Measurements from ENCODE around the gene PPARD. TPM values are rescaled to one million over a fixed set of nuclear protein-coding genes. Genes with fewer than 3 reads are reported as not detected.

Gene PPARD
- total and polyA plus RNA-seq, 2 of the 13 experiments (the other 11 are each of a cell fraction or from before 2014, with no cell fraction given): 6.1 to 13.3 TPM

DNA sequence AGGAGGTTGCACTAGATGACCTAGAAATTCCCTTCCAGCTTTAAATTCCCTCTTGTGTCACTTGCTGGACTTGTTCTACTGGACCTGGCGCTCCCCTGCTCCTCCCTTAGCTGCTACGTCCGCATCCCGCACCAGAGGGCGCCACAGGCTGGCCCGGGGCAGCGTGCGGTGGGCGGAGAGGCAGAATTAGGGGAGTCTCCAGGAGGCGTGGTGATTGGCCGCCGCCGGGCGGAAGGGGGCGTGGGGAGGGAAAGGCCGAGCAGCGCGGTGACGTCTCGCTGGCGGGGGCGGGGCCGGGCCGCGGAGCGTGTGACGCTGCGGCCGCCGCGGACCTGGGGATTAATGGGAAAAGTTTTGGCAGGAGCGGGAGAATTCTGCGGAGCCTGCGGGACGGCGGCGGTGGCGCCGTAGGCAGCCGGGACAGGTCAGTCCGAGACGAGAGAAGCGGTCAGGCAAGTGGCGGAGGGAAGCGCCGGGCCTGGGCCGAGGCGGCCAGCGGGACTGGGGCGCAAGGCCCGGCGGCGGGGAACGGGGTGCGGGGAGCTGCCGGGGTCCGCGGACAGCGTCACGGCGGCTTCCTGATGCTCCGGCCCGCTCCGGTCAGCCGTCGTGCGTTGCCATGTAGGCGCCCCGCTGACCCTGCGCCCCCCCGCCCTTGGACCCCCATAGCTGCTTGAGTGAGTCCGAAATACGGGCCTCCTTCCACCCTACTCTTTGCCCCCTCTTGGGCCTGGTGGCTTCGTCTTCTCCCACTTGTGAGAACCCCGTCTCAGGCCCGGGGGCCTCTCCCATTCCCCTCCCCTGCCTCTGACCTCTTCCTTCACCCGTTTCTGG lies at the start of gene PPARD (continued):
- TF ChIP-seq, protein P1, sequence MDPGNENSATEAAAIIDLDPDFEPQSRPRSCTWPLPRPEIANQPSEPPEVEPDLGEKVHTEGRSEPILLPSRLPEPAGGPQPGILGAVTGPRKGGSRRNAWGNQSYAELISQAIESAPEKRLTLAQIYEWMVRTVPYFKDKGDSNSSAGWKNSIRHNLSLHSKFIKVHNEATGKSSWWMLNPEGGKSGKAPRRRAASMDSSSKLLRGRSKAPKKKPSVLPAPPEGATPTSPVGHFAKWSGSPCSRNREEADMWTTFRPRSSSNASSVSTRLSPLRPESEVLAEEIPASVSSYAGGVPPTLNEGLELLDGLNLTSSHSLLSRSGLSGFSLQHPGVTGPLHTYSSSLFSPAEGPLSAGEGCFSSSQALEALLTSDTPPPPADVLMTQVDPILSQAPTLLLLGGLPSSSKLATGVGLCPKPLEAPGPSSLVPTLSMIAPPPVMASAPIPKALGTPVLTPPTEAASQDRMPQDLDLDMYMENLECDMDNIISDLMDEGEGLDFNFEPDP (CRISPR knock-in tag; conservative IDR thresholded peaks at IDR 0.05): no peak
- TF ChIP-seq, protein P2, sequence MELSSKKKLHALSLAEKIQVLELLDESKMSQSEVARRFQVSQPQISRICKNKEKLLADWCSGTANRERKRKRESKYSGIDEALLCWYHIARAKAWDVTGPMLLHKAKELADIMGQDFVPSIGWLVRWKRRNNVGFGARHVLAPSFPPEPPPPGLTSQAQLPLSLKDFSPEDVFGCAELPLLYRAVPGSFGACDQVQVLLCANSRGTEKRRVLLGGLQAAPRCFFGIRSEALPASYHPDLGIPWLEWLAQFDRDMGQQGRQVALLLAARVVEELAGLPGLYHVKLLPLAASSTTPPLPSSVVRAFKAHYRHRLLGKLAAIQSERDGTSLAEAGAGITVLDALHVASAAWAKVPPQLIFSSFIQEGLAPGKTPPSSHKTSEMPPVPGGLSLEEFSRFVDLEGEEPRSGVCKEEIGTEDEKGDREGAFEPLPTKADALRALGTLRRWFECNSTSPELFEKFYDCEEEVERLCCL (CRISPR knock-in tag; IDR thresholded peaks at IDR 0.05; ENCODE audit: borderline replicate concordance): no peak
- TF ChIP-seq ZNF432 (CRISPR knock-in tag; IDR thresholded peaks at IDR 0.05; ENCODE audit: borderline replicate concordance) (no peak), MYNN (CRISPR knock-in tag; IDR thresholded peaks at IDR 0.05; ENCODE audit: low read depth) (peak; percentile 79; the same call in 1 of the 2 replicates), RBAK (CRISPR knock-in tag; IDR thresholded peaks at IDR 0.05) (no peak), NFATC3 (CRISPR knock-in tag; IDR thresholded peaks at IDR 0.05) (peak; percentile 77; the same call in 1 of the 2 replicates), ZNF841 (CRISPR knock-in tag; IDR thresholded peaks at IDR 0.05; ENCODE audit: borderline replicate concordance) (no peak), ZNF367 (CRISPR knock-in tag; IDR thresholded peaks at IDR 0.05; ENCODE audit: borderline replicate concordance) (no peak), KLF9 (CRISPR knock-in tag; IDR thresholded peaks at IDR 0.05; ENCODE audit: low read depth) (peak; percentile 95; the same call in 1 of the 2 replicates), ONECUT2 (CRISPR knock-in tag; IDR thresholded peaks at IDR 0.05) (no peak), FOXM1 (CRISPR knock-in tag; IDR thresholded peaks at IDR 0.05) (no peak), MYC (CRISPR knock-in tag; IDR thresholded peaks at IDR 0.05; ENCODE audit: borderline replicate concordance) (peak; percentile 51; the same call in 1 of the 2 replicates), TRIM24 (CRISPR knock-in tag; IDR thresholded peaks at IDR 0.05) (no peak), KLF13 (CRISPR knock-in tag; IDR thresholded peaks at IDR 0.05) (no peak), POLR2AphosphoS2 (IDR thresholded peaks at IDR 0.05; ENCODE audit: low read depth, low read length) (no peak), CENPT (CRISPR knock-in tag; IDR thresholded peaks at IDR 0.05; ENCODE audit: low read depth) (no peak), ZFP1 (CRISPR knock-in tag; IDR thresholded peaks at IDR 0.05) (0 out of 2 replicates have a peak, but pooled peaks have one; percentile 46), ARHGAP35 (CRISPR knock-in tag; IDR thresholded peaks at IDR 0.05; ENCODE audit: borderline replicate concordance) (no peak), ZNF788 (CRISPR knock-in tag; IDR thresholded peaks at IDR 0.05; ENCODE audit: borderline replicate concordance) (peak; percentile 18; the same call in 1 of the 2 replicates), ZNF83 (CRISPR knock-in tag; IDR thresholded peaks at IDR 0.05; ENCODE audit: borderline replicate concordance) (no peak), NFE2 (CRISPR knock-in tag; IDR thresholded peaks at IDR 0.05) (no peak), MTF1 (CRISPR knock-in tag; IDR thresholded peaks at IDR 0.05) (no peak)
- TF ChIP-seq, protein P3, sequence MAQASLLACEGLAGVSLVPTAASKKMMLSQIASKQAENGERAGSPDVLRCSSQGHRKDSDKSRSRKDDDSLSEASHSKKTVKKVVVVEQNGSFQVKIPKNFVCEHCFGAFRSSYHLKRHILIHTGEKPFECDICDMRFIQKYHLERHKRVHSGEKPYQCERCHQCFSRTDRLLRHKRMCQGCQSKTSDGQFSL (CRISPR knock-in tag; IDR thresholded peaks at IDR 0.05): no peak
- TF ChIP-seq, protein P4, sequence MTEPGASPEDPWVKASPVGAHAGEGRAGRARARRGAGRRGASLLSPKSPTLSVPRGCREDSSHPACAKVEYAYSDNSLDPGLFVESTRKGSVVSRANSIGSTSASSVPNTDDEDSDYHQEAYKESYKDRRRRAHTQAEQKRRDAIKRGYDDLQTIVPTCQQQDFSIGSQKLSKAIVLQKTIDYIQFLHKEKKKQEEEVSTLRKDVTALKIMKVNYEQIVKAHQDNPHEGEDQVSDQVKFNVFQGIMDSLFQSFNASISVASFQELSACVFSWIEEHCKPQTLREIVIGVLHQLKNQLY (CRISPR knock-in tag; IDR thresholded peaks at IDR 0.05): peak; percentile 36; the same call in 1 of the 2 replicates

Data from HepG2 (cell line).